Rectal smooth muscle tissue (tissue), 1 donor: ENCODE data around the gene TSSK3.
A peak's percentile ranks its signal among the peaks of the same experiment; 100 is the strongest.
"Not testable (repeated sequence)": the region's sequence is repeated elsewhere in the genome, so short reads cannot be mapped to it uniquely, and the experiment has no call there.

Experiments
- H3K27ac ChIP-seq: one replicate; pipeline ENCODE4 v1.7.0; 2013; ENCODE audit warnings: low read depth, low read length, inconsistent platforms
- H3K27me3 ChIP-seq: one replicate; pipeline ENCODE4 v1.7.0; 2013; ENCODE audit warnings: low read length; ENCODE audit not compliant: control insufficient read depth, insufficient read depth
- H3K36me3 ChIP-seq: one replicate; pipeline ENCODE4 v1.7.0; 2013; ENCODE audit warnings: low read length; ENCODE audit not compliant: control insufficient read depth, insufficient read depth
- H3K4me1 ChIP-seq: one replicate; pipeline ENCODE4 v1.7.0; 2013; ENCODE audit warnings: low read length; ENCODE audit not compliant: control insufficient read depth, insufficient read depth
- H3K4me3 ChIP-seq: one replicate; pipeline ENCODE4 v1.7.0; 2013; ENCODE audit warnings: low read length
- H3K9ac ChIP-seq: one replicate; pipeline ENCODE4 v1.7.0; 2013; ENCODE audit warnings: low read length

The TSSK3 gene

GRCh38 chr1:32345289-32345827, 17.0 kb upstream of the TSSK3 start:
- Histone ChIP-seq H3K4me1 (no peaks in the 10 kb centered on the region), H3K27me3 (no peaks in the 10 kb centered on the region), H3K27ac (no peak overlapping the region), H3K9ac (no peak overlapping the region), H3K36me3 (no peaks in the 10 kb centered on the region), H3K4me3 (no peak overlapping the region)

GRCh38 chr1:32346532-32347157, 15.7 kb upstream of the TSSK3 start:
- no peak overlapping the region for H3K9ac ChIP-seq
- H3K36me3 ChIP-seq, result no peaks in the 10 kb centered on the region
- no peak overlapping the region for H3K27ac ChIP-seq
- no peaks in the 10 kb centered on the region for H3K27me3 ChIP-seq
- H3K4me3 ChIP-seq, result no peak overlapping the region
- H3K4me1 ChIP-seq, result no peaks in the 10 kb centered on the region

- Histone ChIP-seq H3K4me3 (no peak overlapping the region), H3K36me3 (no peaks in the 10 kb centered on the region), H3K9ac (no peak overlapping the region), H3K4me1 (peaks cover 3% of the 10 kb centered on the region), H3K27me3 (no peaks in the 10 kb centered on the region), H3K27ac (no peak overlapping the region)
Measured at GRCh38 chr1:32349211-32349708, 13.1 kb upstream of the TSSK3 start.

GRCh38 chr1:32350785-32351398, 11.4 kb upstream of the TSSK3 start:
- Histone ChIP-seq H3K36me3 (no peaks in the 10 kb centered on the region), H3K27ac (peak overlapping the region; percentile 62), H3K27me3 (no peaks in the 10 kb centered on the region), H3K4me3 (peak overlapping the region; percentile 73), H3K4me1 (peaks cover 3% of the 10 kb centered on the region), H3K9ac (no peak overlapping the region)

GRCh38 chr1:32351399-32352238, 10.7 kb upstream of the TSSK3 start:
- Histone ChIP-seq H3K27me3 (no peaks in the 10 kb centered on the region), H3K36me3 (no peaks in the 10 kb centered on the region), H3K9ac (peak overlapping the region; percentile 36), H3K4me3 (peak overlapping the region; percentile 75), H3K4me1 (peaks cover 3% of the 10 kb centered on the region), H3K27ac (peak overlapping the region; percentile 87)

- Histone ChIP-seq H3K36me3 (no peaks in the 10 kb centered on the region), H3K27me3 (no peaks in the 10 kb centered on the region), H3K9ac (no peak overlapping the region), H3K4me3 (peak overlapping the region; percentile 75), H3K27ac (peak overlapping the region; percentile 87), H3K4me1 (peaks cover 3% of the 10 kb centered on the region)
Measured at GRCh38 chr1:32352239-32352745, 10.0 kb upstream of the TSSK3 start.

GRCh38 chr1:32352831-32353383, 9.4 kb upstream of the TSSK3 start:
- Histone ChIP-seq H3K4me3 (no peak overlapping the region), H3K27ac (no peak overlapping the region)

GRCh38 chr1:32353431-32353830, 8.9 kb upstream of the TSSK3 start:
- Histone ChIP-seq H3K27me3 (no peaks in the 10 kb centered on the region), H3K4me1 (peaks cover 3% of the 10 kb centered on the region), H3K27ac (no peak overlapping the region), H3K36me3 (no peaks in the 10 kb centered on the region), H3K9ac (no peak overlapping the region), H3K4me3 (no peak overlapping the region)

More at GRCh38 chr1:32352831-32353383, 9.4 kb upstream of the TSSK3 start:
- H3K36me3 ChIP-seq, result no peaks in the 10 kb centered on the region
- no peak overlapping the region for H3K9ac ChIP-seq
- no peaks in the 10 kb centered on the region for H3K27me3 ChIP-seq
- H3K4me1 ChIP-seq, result peaks cover 3% of the 10 kb centered on the region

- no peaks in the 10 kb centered on the region for H3K36me3 ChIP-seq
- H3K27me3 ChIP-seq, result no peaks in the 10 kb centered on the region
- peaks cover 3% of the 10 kb centered on the region for H3K4me1 ChIP-seq
- no peak overlapping the region for H3K27ac ChIP-seq
- no peak overlapping the region for H3K9ac ChIP-seq
- H3K4me3 ChIP-seq, result no peak overlapping the region
Measured at GRCh38 chr1:32353886-32354570, 8.3 kb upstream of the TSSK3 start.

- H3K4me1 ChIP-seq, H3K4me3 ChIP-seq, H3K9ac ChIP-seq, H3K27me3 ChIP-seq, H3K36me3 ChIP-seq, H3K27ac ChIP-seq: not testable (repeated sequence)
Measured at GRCh38 chr1:32355778-32356177, 6.6 kb upstream of the TSSK3 start.

- H3K4me1 ChIP-seq, result peaks cover 3% of the 10 kb centered on the region
Measured at GRCh38 chr1:32356478-32356877, 5.9 kb upstream of the TSSK3 start.

More at GRCh38 chr1:32356478-32356877, 5.9 kb upstream of the TSSK3 start:
- no peak overlapping the region for H3K27ac ChIP-seq
- H3K27me3 ChIP-seq, result no peaks in the 10 kb centered on the region
- no peak overlapping the region for H3K9ac ChIP-seq
- no peaks in the 10 kb centered on the region for H3K36me3 ChIP-seq
- no peak overlapping the region for H3K4me3 ChIP-seq
